Measurements from ENCODE around the gene CPA1. TPM values are rescaled to one million over a fixed set of nuclear protein-coding genes. Genes with fewer than 3 reads are reported as not detected.
A peak's percentile ranks its signal among the peaks of the same experiment; 100 is the strongest.

Gene CPA1
- total RNA-seq (2014; rRNA removed; shearing (Covaris generic)), result not detected in 2 replicates

DNA sequence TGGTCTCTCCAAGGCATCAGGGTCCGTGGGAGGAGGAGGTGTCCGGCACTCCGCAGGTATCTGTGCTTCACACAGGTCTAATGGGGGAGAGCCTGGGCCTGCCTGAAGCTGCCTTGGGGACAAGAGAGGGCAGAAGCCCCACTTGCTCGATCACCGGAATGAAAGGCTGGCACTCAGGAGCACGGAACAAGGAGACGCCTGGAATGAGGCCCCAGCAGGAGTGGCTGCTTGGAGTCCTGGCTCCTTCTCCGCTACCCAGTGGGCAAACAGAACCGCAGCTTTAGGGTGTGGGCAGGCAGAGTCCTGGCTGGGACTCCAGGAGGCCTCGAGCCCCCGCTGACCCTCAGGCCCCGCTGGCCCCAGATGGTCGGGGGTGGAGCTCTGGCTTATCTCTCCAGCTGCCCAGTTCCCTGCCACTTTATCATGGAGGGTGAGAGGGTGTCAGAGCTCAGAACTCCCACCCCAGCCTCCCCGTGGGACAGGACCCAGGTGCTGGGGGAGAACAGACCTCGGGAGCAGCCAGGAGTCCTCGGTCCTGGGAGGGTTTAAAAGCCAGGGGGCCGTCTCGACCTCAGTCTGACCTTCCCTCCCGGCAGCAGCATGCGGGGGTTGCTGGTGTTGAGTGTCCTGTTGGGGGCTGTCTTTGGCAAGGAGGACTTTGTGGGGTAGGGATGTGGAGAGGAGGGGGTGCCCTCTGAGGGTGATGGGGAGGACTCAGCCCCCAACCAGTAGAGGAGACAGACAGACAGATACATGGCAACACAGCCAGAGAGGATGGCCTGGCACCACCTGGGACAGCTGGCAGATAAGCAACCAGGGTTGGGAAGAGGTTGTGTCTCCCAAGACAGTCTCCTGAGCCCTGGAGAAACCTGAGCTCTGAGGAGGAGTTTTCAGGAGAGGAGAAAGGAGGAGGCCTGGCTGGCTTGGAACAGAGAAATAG is at the start of gene CPA1:
Gene CPA1, plus strand, starts transcription at position 574 of the 940 bp plus-strand sequence. Its CDS starts 27 bp downstream, at position 601.
- DNase-seq (ENCODE audit: low read depth), result no peak

DNA sequence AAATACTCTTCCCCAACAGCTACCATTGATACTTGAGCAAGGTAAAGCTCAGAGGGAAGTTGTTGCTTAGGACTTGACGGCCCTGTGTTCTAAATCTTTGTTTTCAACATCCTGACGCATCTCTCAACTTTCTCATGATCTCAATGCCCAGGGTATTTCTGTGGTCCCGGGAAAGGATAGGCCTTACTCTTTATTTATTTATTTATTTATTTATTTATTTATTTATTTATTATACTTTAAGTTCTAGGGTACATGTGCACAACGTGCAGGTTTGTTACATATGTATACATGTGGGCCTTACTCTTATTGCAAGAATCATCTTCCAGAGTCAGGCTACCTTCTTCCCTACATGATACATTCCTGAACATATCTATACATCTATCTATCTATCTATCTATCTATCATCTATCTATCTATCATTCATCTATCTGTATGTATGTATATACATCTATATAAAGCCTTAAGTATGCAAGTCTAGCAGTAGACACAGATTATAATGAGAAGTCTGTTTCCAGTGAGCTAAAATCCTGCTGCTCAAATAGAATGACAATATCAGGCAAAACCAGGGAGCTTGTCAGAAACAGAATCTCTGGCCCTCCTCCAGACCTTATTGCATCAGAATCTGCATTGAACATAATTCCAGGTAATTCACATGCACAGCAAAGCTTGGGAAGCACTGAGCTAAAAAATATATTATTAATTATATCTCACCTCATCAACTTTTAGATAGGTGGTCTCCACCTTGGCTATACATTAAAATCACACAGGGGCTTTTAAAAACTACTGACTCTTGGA is 47.8 kb upstream of the CPA1 start:
- no peak for DNase-seq (ENCODE audit: low read depth)

DNA sequence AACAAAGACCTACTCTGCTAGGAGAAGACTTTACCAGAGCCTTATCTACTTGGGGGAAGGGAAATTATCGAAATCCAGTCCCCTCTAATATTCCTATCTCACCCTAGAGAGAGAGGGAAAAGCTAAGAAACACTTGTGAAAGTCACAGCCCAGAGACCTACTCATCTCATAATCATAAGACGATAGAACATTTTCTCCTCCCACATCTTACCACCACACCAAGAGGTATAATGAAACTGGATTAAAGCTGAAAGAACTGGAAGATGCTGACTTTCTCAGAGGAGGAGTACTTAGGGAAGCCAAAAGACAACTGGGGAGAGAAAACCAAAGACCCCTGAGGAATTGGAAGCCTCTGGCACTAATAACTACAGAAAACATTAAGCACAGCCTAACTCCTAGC is 46.5 kb upstream of the CPA1 start:
- DNase-seq (ENCODE audit: low read depth), result no peak

DNA sequence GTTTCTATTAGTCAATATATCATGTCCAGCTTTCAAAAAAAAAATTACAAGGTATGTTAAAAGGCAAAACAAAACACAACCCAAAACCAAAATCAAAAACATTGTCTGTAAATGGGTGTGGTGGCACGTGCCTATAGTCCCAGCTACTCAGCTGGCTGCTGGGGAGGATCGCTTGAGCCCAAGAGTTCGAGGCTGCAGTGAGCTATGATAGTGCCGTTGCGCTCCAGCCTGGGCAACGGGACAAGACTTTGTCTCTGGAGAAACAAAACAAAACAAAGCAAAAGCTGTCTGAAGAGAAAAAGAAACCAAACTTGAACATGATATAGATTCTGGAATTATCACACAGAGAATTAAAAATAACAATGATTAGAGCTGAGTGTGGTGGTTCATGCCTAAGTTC is 46.0 kb upstream of the CPA1 start:
- no peak for DNase-seq (ENCODE audit: low read depth)

DNA sequence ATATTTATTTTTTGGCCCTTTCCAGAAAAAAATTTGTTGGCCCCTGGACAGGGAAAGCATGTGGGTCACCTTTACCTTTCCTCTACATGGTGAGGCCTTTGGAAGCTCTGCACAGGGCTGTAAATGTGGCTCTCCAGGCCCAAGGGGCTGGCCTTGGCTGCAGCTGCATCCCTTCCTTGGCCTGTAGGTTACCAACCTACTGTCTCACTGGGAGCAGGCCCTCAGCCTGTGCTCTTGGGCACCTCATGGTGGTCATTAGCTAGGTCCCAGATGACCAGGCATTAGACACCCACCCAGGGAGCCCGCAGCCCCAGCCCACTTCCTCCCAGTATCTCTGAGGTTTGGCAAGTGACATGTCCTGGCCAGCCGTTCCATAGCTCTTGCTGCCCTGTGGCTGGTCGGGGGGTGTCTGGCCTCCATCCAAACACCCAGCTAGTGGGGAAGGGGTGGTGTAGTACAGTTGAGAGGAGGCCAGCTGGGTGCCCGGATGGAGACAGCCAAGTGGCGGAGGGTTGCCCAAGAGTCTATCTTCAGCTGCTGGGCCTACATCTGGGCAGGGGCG is 42.8 kb upstream of the CPA1 start:
- no peak for DNase-seq (ENCODE audit: low read depth)

DNA sequence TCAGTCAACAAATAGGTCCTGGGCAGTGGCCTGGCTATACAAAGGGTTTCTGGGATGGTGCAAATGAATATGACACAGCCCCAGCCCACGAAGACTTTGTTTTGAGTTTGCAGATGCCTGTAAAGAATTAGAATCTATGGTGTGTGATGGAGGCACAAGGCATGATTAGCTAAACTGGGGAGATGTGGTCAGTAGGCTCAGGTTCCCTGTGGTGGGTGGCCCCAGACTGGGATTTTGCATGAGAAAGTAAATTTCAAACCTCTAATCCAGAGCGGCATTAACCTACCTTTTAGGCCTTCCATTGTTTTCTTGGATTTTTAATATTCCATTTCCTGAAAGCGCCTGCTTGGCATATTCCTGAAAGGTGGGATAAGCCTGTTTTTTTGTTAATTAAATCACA is 42.1 kb upstream of the CPA1 start:
- no peak for DNase-seq (ENCODE audit: low read depth)

DNA sequence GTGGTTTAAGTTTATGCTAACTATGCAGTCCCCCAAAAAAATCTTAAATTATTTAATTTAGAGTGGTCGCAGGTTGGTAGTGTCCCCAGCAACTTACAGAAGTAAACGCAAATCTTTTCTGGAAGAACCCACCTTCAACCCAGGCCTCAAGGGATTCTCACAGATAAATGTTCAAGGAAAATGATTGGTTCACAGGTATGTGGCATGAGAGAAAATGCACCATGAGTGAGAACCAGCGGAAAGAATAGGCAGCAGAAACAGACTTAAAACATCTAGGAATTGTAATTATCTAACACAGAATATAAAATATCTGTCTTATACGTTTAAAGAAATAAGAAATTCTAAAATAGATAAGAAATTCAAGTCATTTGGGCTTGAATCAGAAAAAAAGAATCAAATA is 38.4 kb upstream of the CPA1 start:
- DNase-seq (ENCODE audit: low read depth), result no peak

DNA sequence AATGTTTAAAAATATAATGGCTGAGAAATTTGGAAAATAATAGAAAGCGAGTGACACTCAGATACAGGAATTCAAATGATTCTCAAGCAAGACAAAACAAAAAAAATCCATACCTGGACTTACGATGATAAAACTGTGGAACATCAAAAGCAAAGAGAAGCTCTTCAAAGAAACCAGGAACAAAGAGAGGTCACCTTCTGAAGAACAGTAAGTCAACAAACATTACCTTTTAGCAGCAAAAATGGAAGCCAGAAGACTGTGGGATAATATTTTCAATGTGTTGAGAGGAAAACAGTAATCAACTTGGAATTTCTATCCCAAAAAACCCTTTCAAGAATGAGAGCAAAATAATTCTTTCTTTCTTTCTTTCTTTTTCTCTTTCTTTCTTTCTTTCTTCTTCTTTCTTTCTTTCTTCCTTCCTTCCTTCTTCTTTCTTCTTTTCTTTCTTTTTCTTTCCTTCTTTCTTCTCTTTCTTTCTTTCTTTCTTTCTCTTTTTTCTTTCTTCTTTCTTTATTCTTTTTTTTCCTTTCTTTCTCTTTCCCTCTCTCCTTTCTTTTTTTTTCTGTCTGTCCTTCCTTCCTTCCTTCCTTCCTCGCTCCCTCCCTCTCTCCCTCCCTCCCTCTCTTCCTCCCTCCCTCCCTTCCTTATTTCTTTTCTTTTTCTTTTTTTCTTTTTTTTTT is 37.5 kb upstream of the CPA1 start:
- DNase-seq (ENCODE audit: low read depth), result no peak

DNA sequence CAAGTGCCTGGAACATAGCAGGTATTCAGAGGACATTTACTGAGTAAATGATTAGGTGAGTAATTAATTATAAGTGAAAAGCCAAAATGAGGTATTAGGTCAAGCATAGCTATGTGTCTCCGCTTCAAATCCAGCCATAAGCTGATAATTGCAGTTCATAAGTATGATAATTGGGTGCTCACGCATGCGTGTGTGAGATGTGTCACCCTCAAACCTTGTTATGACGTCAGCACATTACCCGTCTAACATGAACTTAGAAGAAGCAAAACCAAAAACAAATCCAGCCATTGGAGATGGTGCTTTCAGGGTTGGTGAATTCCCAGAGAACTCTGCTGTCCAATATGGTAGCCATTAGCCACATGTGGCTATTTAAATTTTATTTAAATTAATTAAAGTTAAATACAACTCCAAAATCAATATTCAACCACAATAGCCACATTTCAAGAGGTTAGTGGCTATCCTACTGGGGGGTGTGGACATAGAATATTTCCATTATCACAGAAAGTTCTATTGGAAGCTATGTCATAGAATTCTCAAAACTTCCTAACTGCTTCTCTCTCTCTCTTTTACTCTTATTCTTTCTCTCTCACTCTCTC is 35.9 kb upstream of the CPA1 start, which contains the start of gene CPA5:
Gene CPA5, plus strand, starts transcription at position 546 of the 596 bp plus-strand sequence. CDS start 1,670 bp downstream, outside the sequence.
- DNase-seq (ENCODE audit: low read depth), result no peak

DNA sequence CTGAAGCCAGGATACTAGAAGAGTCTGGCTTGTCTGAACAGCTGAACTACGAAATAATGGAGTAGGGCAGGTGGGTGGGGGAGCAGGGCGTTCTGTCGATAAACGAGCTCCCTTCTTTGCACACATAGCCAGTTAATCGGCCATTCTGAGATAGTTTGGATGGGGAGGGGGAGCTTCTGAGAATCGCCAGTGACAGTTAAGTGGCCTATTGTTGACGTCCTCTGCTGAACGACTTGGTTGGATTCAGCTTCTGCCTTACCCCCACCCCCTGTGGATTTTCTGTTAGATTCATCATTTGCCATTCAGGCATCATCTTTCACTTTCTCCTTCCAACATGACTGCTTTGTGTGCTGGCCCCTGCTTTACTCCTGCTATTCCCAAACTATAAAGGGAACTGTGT is 35.2 kb upstream of the CPA1 start:
- DNase-seq (ENCODE audit: low read depth), result no peak

DNA sequence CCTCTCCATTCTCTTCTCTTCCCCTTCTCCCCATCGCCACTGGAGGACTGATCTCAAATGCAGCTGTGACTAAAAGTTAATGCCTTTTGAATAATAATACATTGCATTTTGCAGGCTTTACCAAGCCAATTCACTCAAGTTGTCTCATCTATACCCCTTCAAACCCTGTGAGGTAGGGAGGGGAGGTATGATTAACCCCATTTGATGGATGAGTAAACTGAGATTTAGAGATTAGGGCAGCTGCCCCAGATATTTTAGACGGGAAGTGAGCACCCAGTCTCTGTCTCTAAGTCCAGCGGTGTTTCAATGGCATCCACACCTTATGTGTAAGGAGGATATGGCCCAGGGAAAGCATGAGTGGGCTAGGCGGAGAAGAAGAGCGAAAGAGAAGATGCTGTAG is 34.6 kb upstream of the CPA1 start:
- DNase-seq (ENCODE audit: low read depth), result no peak

DNA sequence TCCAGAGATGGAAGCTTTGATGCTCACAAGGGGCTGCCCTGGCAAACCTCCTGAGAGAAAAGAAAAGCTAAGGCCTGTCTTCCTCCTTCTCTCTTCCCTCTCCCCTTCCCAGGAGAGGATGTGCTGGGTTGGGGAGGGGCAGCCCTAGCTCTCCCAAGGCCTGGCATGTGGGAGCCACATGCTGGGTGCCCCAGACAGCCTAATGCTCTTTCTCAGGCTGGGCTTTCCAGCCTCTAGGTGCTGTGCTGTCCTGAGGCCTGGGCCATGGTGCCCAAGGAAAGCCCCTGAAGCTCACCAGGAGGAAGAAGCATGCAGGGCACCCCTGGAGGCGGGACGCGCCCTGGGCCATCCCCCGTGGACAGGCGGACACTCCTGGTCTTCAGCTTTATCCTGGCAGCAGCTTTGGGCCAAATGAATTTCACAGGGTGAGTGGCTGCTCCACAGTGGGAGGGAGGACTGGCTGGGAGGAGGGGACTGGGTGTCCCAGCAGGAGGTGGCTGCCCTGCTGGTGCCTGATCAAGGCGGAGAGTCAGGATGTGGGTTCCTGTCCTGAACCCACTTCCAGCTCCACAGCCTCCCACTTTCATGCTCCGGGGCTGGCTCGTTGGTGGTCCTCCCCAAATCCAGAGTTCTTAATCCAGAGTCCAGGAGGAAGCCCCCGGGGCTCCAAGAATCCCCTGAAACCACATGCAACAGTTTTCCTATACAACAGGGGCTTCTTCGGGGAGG is 34.0 kb upstream of the CPA1 start:
- no peak for DNase-seq (ENCODE audit: low read depth)

DNA sequence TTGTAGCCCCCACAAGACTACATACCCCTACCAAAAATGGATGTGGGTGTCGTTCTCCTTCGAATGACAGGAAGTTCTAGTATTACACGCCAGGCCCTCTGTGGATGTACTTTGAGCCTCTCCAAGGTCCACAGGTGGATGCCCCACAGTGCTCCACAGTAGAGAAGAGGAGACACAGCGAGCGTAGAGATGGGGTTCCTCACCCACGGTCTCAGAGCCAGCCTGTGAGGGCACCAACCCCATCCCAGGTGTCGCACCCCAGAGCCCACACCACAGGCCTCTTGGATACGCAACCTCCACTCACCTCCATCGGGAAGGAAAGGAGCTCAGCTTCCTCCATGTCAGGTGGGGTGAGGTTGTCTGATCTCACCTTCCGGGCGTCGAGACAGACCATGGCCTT is 33.4 kb upstream of the CPA1 start:
- DNase-seq (ENCODE audit: low read depth), result no peak

DNA sequence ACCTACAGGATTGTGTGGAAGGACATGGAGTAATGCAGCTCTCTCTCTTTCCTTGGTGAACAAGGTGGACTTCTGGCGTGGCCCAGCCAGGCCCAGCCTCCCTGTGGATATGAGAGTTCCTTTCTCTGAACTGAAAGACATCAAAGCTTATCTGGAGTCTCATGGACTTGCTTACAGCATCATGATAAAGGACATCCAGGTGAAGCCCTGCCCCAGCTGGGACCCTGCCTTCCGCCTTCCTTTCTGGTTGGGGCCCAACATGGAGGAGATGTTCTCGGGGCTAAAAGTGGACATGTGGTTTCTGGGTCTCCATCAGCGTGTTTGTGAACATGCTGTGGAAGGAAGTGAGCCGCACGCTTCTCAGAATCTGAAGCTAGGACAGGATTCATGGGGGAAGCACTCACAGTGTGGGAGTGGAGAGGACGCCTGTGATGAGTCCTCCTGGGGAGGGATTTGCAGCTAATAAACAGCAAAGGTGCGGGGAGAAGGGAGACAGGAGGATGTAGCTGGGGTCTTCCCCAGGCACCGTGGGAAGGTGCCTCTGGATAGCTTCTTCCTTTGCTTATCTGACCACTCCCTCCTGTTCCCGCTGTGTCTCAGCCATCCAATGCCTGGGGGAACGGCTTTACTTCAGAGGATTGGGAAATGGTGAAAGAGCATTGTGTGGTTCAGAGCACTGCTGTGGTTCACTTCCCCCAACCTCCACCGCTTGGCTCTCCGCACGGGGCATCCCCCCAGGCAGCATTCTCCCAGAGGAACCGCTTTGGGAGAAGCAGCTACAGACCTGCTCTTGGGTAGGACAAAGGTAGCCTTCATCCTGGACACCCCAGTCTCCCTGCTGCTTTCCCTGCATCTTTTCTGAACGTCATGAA is 30.1 kb upstream of the CPA1 start:
- no peak for DNase-seq (ENCODE audit: low read depth)

DNA sequence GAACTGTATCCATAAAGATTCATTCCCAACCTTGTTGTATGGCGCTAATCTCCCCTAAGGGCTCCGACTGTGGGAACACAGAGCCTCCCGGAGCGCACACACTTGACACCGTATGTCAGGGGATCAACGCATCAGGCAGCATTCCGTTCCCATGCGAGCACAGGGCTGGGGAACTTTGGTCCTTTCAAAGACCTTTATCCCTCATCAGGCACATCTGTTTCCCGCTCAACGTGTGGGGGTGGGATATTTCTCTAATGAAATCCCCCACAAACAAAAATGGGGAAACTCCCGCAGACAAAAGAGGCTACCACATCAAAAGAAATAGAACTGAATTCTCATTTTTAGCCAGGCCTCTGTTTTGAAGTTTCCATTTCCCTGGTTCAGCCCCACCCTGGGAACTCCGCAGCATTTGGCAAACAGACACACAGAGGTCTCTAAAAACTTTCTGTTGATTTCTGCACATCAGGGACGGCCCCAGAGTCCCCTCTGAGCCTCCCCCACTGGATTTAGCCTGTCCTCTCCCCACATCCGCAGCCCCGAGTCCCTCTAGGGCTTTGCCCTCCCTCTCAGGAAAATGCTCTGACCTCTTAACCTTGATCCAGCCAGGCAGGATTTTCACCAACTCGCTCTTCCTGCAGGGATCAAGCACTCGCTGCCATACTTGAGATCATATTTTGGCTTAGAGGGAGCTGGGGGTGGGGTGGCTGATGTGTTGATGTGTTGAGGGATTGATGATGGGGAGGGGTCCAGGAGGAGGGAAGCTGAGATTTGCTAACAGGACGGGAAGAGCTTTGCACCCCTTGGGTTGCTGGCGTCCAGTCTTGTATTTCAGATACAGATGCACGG is 29.1 kb upstream of the CPA1 start:
- no peak for DNase-seq (ENCODE audit: low read depth)

DNA sequence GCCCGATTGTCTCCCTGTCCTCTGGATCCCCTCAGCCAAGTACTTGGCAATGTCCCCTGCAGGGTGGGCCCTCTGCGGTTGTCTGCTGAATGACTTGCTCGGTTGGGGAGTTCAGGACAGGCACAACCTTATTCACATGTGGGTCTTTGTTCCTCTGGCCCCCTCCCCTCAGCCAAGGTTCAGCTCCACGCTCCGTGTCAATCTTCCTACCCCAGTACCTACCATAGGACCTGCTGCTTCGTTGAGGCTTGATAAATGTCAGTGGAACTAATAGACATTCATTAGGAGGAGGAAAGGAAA is 28.6 kb upstream of the CPA1 start:
- DNase-seq (ENCODE audit: low read depth), result no peak

DNA sequence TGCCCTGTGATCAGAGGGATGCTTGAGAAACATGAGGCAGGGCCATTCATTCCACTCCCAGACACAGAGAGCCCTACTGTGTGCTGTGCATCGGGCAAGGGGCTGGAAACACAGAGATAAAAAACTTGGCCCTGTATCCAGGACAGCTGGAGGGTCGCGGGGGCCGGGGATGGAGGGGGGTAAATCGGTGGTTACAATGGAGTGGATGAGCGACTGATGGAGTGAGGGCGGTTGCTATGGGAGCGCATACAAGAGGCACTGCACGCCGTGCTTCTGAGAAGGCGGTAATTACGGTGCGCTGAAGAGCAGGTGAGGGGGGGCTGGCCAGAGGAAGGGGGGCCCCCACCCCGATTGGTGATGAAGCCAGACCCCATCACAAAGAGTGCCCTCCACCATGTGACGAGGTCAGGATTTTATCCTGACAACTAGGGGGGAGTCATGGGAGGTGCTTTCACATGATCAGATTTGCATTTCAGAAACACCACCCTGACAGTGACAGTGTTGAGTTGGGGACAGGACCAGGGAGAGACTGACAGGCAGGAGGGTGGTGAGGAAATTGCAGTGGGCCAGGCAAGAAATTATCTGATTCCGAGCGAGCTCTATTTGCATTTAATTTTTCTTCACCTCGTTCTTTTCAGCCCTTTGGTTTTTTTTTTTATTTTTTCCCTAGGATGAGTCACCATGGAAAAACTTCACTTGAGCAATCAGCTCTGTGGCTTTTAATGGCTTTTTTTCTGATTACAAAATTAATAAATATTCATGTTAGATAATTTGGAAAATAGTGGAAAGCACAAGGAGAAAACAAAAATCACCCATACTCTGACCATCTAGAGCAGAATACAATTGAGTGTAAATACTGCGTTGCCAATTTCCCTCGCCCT is 27.9 kb upstream of the CPA1 start:
- peak; percentile 49 for DNase-seq (ENCODE audit: low read depth)

DNA sequence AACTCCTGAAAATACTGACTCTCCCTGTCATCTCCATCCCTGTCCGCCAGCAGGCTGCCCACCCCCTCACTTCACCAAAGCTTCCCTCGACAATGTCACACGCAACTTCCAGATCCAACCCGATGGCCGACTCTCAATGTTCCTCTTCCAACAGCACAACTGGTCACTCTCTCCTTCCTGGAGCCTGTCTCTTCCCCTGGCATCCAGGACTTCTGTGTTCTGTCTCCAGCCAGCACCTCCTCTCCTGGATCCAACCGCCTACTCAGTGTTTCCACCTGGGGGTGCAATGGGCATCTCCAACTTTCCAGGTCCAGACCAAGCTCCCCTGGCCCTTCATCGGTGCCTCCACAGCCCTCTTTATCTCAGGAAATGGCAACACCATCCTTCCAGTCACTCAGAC is 27.1 kb upstream of the CPA1 start:
- DNase-seq (ENCODE audit: low read depth), result no peak
